Dedifferentiated amniotic fluid mesenchymal stem cell (primary cell): ENCODE data around the gene TNFRSF1A.
A peak's percentile ranks its signal among the peaks of the same experiment; 100 is the strongest.

Experiments
- DNase-seq: peaks from one replicate; pipeline ENCODE4 v3.0.0-alpha.2; 2016; ENCODE audit errors: extremely low spot score

TNFRSF1A gene

DNA sequence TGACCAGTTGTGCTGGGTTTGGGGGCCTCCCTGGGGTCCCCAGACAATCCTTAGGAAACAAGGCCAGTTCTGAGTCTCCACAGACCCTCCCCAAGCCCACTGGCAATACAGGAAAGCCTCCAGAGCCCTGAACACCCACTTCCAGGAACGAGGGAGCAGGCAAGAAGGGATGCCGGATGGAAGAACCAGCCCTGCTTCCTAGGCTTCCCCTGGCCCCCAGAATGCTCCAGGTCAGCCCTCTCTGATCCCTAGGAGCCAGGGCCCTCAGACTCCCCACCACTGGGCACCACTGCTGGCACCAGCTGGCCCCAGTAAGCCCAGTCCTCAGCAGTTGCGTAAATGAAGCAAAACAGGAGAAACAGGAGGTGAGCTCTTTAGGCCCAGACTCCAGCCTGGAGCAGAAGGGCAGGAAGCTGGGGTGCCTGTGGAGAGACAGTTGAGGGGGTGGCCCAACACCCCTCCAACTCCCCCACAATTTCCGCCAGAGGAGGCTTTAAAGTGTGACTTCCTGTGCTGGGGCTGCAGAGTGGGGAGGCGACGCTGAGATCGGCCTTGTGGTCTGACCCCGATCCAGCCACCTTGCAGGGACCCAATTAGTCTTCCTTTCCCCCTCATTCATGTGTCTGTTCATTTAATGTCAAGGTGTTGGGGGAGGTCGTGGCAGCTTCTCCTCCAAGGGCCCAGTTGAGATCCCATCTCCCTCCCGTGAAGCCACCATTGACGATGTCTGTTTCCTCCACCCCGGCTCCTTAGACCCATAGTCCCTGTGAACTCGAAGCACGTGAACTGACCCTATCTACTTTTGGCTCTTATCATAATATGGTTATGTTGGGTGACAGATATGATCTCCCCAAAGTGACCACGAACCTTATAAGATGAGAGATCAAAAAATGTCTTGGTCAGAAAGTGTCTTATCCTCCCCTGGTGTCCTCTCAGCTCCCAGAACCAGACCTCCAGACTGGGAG lies 4.7 kb downstream of the TNFRSF1A start:
- no peak for DNase-seq

DNA sequence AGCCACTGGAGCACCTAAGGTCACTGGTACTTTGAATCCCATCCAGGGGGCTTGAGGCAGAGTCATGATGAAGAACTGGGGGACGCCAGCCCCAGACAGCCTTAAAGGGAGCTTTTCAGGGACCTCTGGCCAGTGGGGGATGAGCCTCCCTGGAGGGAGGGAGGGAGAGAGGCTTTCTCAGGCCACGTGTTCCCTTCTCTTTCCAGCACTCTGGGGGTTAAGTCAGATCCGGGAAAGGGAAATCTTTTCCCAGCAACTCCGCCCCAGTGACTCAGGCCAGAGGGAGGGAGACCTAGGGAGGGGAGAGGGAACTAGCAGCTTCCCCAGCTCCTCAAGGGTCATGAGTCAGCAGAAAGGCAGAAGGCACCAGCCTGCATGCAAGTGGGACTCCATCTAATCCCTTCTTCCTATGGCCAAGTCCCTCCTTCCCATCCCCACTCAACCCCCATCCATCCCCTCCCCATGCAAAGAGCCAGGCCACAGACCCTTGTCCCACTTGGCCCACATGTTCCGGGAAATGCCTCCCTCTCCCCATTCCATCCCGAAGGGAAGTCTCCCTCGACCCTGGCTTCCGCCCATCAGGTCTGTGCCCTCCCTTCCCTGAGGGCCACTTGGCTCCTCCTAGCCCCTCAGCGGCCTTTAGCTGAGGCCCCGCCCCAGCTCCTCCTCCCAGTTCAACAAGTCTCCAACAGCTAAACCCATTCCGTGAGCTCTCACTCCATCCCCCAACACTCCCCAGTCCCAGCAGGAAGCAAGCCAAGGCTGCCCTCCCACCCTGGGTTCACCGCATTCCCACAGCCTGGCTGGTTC lies 5.6 kb downstream of the TNFRSF1A start:
- DNase-seq, result peak; percentile 98

DNA sequence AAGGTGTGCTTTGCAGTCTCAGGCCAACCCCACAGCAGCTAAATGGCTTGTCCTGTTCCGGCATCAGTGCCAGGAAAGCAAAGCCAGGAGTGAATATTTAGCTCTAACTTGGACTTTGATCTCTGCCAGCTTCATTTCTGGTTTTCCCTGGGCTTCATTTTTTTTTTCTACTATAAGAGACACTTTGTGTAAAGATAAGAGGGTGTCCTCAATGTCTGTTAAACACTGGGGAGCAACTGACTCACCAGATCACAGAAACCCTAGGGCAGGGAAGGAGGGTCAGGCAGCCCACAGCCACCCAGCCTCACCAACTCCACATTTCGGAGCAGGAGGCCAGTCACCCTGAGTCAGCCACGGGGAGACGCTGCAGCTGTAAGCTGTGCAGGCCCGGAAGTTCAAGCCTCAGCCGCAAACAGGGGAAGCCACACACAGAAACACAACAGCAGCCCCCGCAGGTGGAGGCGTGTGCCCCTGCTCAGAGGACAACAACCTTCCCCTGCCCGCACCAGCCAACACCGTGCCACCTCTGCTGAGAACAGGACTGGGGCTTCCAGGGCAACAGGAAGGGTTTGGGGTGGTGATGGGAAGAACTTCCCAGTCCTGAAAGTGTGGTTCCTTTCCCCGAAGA lies 6.3 kb downstream of the TNFRSF1A start:
- peak; percentile 73 for DNase-seq

DNA sequence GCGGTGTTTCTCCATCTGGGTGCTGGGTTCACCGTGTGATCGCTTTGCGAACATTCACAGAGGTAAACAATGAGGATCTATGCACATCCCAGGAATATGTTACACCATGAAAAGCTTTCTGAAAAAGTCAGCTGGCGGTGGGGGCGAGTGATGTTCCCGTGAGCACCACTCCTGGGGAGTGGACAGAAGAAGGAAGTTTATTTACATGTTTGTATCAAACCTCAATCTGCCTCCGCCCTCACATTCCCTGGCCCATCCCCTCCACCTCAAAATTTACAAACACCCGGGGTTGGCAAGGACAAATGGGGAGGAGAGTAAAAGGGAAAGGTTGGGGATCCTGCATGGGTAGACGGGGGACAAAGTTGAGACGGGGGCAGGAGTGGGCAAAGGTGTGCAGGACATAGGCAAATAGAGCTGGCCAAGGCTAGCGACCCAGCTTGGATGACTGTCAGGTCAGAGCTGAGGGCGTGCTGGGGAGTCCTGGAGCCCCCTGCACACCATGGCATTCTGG lies 6.9 kb downstream of the TNFRSF1A start:
- no peak for DNase-seq

DNA sequence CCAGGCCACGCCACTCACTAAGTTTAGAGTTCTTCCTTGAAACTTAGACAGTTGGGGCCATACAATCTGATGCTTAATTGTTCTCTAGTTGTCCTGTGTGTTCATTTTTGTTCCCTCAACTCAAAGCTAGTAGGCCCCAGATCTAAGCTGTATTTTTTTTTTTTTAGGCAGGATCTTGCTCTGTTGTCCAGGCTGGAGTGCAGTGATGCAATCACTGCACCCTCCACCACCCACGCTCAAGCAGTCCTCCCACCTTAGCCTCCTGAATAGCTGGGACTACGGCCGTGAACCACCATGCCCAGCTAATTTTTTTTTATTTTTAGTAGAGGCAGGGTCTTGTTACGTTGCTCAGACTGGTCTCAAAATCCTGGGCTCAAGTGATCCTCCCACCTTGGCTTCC lies 7.5 kb downstream of the TNFRSF1A start:
- no peak for DNase-seq

DNA sequence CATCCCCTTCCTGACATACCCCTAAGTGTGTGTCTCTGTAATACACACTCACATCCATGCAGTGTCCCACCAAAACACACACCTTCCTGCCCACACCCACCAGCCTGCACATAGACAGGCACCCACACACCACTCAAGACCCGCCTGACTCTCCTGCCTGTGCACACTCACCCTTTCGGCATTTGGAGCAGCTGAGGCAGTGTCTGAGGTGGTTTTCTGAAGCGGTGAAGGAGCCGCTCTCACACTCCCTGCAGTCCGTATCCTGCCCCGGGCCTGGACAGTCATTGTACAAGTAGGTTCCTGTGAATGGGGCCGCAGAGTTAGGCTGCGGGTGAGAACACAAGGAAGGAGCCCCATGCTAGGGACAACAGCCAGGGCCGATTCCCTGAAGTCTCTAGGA lies 8.3 kb downstream of the TNFRSF1A start:
- peak; percentile 21 for DNase-seq

DNA sequence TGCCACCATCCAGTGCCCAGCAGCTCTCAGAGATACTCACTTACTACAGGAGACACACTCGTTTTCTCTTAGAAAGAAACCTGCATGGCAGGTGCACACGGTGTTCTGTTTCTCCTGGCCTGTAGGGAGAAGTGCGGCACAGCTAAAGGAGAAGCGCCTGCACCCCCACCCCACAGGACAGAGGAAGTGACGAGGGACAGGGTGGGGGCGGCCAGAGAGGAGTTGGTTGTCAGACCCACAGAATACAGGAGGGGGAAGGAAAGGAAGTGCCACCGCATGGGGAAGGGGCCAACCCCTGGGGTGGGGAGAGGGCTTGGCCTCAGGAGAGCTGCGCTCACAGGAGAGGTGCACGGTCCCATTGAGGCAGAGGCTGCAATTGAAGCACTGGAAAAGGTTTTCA lies 8.8 kb downstream of the TNFRSF1A start:
- DNase-seq, result no peak

DNA sequence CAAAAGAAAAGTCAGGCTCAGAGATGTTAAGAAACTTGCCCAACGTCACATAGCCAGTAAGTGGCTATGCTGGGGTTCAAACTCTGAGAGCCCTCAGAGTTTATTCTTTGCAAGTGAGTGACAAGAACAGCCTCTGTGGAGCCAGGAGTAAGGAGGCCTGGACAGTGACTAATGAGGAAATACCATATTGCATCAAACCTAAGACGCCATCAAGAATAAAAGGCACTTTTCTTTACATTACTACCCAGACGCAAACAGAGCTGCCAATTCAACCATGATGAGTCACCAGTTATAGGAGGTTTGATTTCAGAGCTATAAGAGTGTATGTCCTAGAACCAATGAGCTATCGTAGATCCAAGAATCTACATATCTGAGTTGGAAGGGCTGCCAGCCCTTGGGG lies 9.4 kb downstream of the TNFRSF1A start:
- DNase-seq, result peak; percentile 55

DNA sequence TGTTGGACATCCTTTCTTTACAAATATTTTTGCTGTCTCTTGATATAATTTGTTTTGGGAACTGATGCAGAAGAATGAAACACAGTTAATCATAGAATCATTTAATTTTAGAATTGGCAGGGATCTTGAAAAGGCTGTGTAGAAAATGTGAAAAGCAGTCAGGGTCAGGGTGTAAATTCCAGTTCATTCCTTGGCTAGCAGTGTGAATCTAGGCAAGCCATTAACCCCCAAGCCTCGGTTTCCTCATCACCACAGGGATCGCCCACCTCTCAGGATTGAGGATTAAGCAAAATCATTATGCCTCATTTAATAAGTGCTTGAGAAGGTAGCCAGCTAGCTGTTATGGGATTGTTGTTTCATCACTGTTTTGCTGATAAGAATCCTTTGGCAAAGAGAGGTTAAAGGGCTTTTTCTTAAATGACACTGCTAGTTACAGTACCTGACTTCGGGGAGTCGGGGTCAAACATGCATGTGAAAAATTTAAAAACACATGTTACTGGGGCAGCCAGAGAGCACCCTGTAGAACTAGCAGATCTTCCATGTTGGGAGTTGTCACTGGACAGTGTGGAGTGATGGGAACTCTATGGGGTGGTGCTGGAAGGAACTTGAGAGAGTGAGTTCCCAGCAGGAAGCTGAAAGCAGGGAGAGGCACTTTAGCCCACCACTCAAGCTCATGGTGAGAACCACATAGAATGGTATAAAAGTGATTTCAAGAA lies 10.7 kb downstream of the TNFRSF1A start:
- no peak for DNase-seq

DNA sequence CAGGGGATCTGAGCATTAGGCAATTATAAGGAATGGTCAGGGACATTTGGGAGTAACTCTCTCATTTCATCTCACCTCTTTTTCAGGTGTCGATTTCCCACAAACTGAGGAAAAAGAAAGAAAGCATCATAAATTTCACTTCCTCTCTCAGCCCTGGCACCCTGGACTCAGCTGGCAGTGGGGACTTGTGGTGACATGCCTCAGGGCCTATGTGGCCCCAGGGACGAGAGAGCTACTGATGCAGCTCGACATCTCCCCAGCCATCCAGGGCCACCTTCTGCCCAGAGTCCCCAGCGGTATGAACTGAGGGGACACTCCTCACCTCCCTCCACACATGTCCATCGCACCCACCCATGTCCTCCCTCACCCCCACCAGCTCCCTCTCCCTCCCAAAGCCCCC lies 11.7 kb downstream of the TNFRSF1A start:
- DNase-seq, result no peak

DNA sequence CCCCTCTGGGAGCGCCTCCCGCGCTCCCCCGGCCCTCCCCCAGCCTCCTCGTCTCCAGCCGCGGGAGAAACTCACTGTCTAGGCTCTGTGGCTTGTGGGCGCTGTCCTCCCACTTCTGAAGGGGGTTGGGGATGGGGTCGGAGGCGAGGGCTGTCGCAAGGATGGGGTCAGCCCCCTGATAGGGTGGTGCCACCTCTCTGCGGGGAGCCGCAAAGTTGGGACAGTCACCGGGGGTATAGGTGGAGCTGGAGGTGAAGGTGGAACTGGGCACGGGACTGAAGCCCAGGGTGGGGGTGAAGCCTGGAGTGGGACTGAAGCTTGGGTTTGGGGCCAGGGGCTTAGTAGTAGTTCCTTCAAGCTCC lies 12.2 kb downstream of the TNFRSF1A start:
- no peak for DNase-seq

DNA sequence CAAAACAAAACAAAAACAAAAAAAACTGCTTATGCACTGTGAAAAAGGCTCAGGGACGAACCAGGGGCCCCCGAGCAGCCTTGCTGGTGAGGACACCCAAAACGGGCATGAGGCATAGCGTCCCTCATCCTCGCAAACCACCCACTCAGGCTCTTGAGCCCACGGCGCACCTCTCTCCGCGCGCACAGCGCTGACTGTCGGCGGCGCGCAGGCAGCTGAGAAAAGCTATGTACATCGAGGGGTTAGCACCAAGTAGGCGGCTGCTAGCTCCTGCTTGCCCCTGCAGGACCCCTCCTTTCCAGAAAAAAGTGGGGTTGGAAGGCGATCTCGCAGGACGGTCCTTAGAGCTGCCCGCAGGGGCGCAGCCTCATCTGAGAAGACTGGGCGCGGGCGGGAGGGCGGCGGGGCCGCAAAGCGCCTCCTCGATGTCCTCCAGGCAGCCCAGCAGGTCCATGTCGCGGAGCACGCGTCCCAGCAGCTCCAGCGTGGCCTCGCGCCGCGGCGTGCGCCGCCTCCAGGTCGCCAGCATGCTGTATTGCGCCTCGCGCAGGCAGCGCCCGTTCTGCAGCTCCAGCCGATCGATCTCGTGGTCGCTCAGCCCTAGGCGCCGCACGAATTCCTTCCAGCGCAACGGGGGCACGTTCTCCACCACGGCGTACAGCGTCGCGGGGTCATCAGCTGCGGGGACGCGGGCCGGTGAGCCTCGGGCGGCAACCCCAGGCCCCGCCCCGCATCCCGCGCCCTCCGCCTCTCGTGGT lies 12.8 kb downstream of the TNFRSF1A start:
- DNase-seq, result no peak

DNA sequence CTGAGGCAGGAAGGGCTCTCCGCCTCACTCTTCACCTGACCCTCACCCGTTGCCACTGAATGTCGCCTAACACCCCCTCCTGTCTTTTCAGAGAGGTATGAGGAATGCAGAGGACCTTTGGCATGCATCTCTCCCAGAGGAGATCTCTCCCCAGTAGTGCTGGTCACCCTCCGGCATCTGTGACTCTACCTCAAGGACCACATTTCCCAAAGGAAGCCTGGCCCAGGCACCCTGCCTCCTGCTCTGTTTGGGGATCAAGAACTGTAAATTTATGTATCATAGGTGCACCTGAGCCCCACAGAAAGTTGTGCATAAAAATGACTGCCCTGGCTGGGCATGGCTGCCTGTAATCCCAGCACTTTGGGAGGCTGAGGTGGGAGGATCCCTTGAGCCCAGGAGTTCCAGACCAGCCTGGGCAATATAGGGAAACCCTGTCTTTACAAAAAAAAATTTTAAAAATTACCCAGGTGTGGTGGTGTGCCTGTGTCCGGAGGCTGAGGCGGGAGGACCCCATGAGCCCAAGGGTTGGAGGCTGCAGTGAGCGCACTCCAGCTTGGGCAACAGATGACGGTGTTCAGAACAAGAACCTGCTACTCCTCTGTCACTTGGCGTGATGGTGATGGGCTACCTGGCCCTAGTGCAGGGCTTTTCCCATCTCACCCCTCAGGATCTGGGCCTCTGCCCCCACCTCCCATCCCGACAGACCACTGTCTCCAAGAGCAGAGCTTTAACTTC lies 13.7 kb downstream of the TNFRSF1A start:
- no peak for DNase-seq

DNA sequence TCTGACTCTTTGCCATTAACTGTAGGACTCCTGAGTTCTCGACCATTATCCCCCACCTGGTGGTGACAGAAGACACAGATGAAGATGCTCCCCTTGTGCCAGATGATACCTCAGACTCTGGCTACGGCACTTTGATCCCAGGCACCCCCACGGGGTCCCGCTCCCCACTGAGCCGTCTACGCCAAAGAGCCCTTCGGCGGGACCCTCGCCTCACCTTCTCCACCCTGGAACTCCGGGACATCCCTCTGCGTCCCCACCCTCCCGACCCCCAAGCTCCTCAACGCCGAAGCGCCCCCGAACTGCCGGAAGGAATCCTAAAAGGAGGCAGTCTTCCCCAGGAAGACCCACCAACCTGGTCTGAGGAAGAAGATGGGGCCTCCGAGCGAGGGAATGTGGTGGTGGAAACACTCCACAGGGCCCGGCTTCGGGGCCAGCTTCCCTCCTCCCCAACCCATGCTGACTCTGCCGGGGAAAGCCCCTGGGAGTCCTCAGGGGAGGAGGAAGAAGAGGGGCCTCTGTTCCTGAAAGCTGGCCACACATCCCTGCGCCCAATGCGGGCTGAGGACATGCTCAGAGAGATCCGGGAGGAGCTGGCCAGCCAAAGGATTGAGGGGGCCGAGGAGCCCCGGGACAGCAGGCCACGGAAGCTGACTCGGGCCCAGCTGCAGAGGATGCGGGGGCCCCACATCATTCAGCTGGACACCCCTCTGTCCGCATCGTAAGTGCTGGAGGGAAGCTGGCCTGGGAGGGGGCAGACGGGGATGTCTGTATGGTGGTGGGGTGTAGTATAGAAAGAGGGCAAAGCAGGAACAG lies 14.4 kb downstream of the TNFRSF1A start:
- DNase-seq, result no peak

DNA sequence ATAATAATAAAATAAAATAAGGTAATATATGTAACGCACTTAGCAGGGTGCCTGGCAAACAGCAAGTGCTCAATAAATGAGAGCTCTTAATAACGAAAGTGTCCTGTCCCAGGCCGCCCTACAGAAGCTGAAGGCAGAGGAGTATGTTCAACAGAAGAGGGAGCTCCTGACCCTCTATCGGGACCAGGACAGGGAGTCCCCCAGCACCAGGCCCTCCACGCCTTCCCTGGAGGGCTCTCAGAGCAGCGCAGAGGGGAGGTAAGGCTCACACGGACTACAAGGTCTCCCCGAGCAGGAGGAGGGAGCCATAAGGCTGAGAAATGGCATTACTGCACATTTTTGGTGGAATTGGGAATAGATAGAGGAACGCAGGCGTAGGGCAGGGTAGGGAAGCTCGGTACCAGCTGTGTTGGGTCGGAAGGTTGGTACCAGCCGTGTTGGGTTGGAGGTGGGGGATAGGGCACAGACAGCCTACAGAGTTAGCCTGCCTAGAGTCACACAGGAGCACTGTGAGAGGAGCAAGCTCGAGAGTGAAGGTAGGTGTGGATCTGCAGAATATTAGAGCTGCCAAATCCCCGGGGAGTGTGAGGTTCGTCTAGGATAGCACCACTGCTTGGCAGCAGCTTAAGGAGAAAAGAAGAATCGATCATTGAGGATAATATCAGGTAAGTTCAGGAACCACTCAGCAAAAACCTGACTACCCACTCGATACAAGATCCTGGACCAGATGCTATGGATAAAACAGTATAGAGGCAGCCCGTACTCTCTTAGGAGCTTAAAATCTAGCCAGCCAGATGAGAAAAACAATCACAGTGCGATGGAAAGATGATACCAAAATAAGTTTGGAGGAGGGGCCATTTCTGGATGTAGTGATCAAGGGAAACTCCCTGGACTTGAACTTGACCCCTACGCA lies 15.3 kb downstream of the TNFRSF1A start:
- no peak for DNase-seq

DNA sequence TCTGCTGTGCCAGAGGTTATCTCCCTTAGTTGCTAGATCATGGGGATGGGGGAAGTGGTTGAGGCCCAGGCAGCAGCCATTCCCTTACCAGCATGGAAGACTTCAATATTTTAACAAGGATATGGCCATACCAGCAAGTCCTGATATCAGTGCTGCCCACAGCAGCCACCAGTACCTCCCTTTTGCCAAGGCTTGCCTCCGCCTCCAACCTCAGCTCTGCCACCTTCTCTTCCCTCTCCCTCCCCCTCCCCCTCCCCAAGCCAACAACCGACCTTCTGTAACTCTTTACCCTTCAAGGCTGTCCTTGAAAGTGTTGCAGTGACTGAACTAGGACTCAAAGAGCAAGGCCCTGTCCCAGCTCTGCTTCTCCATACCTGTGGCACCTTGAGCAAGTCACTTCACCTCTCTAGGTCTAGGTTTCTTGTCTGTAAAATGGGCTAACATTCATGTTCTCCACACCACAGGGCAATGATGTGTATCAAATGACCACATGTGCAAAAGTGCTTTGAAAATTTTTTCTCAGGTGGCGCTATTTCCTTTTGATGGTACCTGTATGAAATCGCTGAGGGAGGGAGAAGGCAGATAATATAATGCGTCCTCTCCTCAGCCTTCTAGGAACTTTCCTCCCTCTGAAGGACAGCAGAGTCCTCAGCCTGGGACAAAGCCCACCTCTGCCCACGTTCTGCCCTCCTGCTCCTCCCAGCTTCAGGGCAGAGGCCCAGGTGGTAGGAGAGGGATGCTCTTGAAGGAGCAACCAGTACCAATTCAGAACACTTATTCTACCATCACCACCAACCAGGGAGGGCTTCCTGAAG lies 16.7 kb downstream of the TNFRSF1A start:
- no peak for DNase-seq

DNA sequence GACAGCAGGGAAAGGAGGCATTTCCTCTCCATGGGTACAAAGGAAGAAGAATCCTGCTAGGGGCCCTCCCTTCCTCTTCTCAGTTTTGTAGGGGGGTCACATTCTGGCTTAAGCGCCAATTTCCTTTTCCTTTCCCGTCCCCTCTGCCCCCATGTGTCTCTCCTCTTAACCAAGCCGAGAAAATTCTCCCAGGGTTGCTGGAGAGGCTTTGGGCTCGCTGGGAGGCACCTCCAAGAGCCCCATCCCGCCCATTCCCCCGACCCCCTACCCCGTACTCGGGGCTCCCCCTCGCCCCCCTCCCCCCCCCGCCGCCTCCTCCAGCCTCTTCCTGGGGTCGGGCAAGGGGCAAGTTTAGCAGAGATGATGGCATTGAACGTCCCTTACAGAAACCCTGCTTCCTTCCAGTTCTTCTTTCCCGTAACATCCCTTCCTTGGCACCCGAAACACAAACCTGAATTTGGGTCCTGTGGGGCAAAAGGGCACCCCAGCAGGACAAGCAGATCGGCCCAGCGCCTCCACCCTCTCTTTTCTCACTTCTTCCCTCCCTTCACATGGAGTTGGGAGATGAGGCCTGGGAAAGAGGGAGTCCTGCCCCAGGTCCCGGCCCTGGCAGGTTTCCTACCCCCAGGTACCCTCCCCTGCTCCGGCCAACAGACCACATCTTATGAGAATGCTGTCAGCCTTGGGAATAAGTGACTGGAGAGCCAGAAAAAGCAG lies 17.7 kb downstream of the TNFRSF1A start:
- DNase-seq, result no peak
